8988T (cell line): ENCODE measurements around the gene KCNJ12.
A peak's percentile ranks its signal among the peaks of the same experiment; 100 is the strongest.

Experiments
- DNase-seq: peaks from one replicate; pipeline ENCODE4 v3.0.0; 2011

KCNJ12 gene

GRCh38 chr17:21369395-21369794 lies 6.8 kb upstream of the KCNJ12 start:
- DNase-seq: no peak

- no peak for DNase-seq
Measured at GRCh38 chr17:21370430-21370829, 5.7 kb upstream of the KCNJ12 start.

DNA sequence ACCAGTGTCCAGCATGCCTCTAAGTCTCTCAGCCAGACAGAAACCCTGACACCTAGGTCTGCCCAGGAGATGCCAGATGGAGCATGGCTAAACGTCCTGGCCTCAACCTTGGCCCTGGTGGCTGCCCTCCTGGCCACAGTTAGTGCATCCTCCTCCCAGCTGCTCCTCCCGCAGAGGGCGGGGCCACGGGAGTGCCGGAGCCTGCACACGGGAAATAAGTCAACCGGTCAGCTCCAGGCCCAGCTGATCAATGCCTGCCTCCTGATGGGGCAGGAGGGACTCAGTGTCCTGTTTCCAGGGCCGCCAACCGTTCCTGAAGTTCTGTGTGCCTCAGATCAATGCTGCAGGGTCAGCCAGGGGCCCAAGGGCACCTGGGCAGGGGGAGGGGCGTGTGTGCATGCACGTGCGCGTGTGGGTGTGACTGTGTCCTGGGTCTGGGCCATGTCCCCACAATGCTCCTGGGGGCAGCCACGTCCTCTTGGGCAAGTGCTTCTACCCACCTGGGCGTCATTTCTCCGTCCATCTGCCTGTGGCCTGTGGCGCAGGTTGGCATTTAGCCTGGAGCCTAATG lies 4.6 kb upstream of the KCNJ12 start:
- no peak for DNase-seq

GRCh38 chr17:21372256-21372954 lies 3.8 kb upstream of the KCNJ12 start:
- no peak for DNase-seq

GRCh38 chr17:21373036-21373435 lies 3.1 kb upstream of the KCNJ12 start:
- no peak for DNase-seq

- DNase-seq: no peak
Measured at GRCh38 chr17:21373696-21374440, 2.3 kb upstream of the KCNJ12 start.

DNA sequence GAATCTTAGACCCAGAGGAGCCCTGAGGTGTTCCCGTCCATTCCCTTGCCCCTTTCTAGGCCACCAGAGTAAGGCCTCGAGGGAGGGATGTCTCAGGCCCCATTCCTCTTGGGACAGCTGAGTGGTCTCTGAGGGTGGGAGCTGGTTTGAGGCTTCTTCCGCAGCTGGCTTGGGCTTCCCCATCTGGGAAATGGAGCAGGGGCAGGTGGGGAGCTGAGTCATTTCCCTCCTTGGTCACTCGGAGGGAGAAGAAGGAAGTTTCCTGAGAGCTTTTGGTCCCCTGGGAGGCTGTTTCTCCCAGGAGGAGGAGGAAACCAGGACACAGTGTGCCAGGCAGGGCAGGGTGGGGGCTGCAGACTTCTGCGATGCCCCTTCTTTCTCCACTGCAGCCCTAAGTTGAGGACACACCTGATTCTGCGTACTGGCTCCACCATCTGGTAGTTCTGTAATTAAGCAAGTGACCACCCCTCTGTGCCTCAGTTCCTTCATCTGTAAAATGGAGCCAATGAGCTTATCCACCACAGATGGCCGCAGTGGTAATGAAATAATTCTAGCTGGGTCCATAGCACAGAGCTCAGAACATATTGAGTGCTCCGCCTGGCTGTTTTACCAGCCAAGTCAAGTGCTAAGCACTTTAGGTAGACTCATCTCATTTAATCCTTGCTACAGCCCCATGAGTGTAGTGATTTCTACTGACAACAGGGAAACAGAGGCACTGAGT lies 1.6 kb upstream of the KCNJ12 start:
- no peak for DNase-seq

DNA sequence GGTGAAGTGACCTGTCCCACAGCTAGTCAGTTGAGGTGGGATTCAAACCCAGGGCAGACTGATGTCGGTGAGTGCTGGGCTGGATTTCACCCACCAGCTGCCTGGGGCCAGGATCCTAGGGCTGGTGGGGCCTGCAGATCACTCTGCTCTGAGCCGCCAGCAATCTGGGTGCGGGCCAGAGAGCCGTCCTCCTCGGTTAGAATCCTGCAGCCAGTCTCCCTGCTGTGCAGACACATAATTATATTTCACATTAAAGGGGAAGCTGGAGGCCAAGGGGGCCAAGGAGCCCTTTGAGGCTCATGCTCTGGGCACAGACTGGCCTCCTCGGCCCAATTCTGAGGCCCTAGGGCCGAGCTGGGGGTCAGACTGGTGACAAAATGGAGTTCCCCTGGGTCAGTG lies 996 bp upstream of the KCNJ12 start:
- no peak for DNase-seq

- DNase-seq: no peak
Measured at GRCh38 chr17:21375757-21376080, 438 bp upstream of the KCNJ12 start.

DNA sequence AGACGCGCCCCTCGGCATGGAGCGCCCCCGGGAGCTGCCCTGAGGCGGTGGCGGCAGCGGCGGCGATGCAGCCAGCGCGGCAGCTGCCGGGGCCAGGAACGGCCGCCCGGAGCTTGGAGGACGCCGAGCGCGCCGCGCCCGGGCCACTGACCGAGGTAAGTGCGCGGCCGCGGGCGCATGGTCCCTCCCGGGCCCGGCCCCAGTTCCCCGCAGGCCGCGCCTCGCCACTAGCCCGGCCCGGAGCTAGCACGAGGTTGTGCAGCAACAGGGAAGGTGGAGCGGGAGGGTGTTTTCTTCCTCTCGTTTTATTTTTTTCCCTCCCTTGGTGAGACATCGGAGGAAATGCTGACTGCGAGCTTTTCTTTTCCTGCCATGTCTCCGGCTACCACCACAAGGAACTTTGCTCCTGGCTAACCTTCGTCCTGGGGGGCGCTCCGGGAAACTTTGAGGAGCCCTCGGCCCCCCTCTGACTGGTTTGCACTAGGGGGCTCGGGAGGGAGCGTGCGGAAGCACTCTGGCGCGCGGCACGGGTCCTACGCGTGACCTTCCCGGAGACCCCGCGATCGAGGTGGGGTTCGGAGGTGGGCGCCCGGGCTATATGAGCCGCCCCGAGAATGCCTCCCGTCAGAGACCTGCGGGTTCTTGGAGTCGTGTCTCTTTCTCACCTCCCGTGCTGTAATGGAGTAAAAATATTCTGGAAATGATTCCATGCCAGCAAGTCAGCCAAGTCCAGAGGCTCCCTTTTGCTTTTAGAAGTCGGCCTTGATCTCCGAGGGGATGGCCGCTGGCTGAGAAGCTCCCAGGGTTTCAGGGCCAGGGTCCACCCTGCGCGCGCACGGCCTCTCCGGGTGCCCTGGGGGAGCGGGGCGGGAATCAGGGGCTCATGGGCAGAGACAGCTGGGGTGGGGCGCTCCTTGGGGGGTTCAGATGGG lies 868 bp downstream of the KCNJ12 start:
- DNase-seq: peak; percentile 86

- no peak for DNase-seq
Measured at GRCh38 chr17:21377705-21378396, 1.7 kb downstream of the KCNJ12 start.

GRCh38 chr17:21378553-21378952 lies 2.4 kb downstream of the KCNJ12 start:
- peak; percentile 76 for DNase-seq

DNA sequence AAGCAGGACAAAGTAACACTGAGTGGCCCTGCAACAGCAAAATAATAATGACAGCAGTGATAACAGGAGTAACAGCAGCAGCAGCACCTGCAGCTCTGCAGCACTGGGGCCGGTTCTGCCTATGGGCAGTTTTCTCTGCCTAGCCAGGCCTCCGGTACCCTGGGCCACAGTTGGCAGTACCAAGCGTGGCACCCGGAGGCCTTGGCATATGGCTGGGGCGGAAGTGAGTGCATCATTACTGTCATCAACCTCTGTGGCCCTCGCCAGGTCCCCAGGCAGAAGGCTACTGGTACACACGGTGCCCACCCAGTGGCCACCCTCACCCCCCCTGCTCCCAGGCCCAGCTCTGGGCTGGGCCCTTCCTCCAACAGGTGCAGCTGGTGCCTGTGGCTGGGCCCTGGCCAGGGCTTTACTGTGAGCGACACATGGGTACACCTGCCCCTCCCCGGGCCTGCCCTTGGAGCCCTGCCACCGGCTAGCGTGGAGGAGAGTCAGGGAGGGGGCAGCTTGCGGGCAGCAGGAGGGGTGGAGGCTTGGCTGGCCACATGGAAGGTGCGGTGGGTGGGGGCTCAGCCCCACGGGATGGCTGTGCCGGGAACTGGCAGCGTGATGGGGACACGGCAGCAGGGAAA lies 3.0 kb downstream of the KCNJ12 start:
- DNase-seq: no peak

GRCh38 chr17:21380659-21381058 lies 4.5 kb downstream of the KCNJ12 start:
- DNase-seq: no peak

DNA sequence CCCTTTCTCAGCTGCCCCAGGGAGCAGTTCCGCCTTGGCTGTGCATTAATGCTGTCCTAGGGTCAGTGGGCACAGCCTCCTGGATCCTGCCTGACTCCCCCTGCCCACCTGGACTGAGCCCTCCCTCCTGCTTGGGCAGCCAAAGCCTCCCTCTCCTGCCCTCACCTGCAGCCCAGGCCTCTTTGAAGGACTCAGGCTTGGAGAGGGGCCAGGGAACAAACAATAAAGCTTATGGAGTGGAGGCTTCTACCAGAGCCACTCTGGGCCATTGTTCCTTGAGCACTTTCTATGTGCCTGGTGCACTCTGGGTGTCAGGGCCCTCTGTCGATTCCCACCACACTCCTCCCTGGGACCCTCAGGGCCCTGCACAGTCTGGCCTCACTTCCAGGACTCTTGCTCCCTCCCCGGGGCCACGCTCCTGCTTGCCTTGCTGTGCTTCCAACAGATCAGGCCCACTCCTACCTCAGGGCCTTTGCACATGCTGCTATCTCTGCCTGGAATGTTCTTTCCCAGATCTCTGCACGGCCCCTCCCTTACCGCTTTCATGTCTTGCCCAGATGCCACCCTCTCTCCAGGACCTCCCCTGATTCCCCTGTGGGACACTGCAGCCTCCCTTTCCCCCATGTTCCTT lies 5.0 kb downstream of the KCNJ12 start:
- DNase-seq: no peak

DNA sequence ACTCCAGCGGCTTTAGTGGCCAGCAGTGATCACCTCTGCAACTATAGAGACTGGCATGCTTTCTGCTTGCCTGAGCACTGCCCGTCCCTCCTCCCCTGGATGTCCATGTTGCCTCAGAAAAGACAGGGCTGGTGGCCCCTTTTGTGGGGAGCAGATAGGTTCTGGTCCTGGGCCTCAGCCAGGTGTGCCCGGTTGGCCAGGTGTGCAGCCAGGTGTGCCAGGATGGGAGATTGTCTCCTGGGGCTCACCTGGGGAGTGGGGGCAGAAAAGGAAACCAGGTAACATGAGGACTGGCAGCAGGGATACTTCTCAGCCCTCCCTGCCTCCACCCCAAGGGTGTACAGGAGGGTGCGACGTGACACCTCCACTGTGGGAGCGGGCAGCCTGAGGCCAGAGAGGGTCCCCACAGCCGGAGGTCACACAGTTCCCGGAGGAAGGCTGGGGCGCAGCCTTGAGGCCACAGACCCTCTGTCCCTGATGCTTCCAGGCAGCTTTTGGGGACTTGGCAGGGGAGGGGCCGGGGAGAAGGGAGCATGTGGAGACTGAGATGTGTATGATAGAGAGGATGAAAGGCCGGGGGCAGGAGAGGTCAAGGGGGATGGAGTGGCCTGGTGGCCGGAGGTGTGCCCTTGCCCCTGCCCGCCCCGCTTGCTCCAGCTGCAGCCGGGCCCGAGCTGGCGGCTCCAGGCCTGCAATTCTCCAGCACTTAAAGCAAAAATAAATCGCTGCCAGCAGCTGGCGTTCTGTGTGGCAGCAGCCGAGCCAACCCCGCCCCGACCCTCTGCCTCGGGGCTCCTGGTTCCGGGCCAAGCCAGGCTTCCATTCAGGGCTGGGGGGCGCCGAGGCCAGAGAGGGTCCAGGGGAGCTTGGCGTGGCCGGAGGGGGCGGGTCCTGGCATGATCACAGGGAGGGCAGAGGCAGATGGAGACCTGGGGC lies 6.7 kb downstream of the KCNJ12 start:
- no peak for DNase-seq

DNA sequence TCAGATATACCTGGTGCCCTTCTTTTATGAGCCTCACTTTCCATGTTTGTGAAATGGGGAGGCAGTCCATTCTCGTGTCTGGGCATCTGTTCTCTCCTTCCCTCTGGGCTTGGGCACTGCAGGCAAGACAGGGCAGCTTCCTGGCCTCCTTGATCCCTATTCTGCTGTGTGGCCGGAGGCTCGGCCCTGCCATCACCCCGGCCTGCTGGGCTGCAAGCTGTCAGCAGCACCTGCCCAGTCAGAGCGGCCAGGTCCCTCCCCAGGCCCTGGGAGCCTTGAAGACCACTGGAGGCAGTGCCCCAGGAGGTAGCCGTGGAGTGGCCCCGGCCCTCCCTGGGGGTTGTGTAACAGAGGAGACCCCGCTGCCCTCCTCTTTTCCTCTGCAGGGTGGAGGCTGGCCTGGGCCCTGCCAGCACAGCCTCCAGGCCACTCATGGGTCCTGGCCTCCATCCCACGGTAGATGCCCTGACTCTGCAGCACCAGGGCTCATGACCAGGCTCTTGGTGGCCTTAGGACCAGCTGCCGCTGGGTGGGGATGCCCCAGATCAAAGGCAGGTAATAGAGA lies 9.2 kb downstream of the KCNJ12 start:
- no peak for DNase-seq

GRCh38 chr17:21387616-21388015 lies 11.5 kb downstream of the KCNJ12 start:
- no peak for DNase-seq

DNA sequence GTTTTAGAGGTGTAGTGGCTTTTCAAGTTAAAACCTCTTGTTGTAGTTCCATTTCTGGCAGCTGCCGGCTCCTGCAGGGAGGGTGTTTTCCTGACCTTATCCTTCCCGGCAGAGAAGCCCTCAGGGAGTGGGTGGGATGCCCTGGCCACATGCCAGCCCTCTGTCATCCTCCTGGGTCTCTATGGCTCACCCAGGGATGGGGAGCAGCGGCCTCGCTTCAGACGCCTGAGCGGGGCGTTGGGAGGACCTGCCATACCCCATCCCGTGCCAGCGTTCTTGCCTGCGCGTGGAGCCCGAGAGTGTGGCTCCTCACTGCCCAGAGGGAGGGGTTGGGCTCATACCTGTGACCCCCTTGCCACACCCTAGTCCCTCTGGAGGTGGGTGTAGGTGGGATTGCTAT lies 11.9 kb downstream of the KCNJ12 start:
- no peak for DNase-seq

DNA sequence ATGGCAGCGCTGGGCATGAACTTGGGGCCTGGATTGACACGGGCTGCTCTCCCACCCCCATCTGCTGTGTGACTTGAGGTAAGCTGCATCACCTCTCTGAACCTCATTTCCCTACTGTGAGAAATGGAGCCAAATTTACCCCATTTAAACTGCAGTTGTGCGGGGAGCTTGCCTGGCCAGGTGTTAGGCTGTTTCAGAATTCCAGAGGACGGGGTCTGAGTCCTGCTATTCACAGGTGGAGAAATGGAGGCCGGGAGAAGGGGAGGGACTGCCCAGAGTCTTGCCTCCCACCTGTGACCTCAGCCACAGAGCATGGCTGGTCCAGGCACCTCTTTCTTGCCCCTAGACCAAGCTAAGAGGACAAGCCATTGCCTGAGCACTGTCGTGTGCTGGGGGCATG lies 12.8 kb downstream of the KCNJ12 start:
- DNase-seq: no peak
